HG02759 (cell line): ENCODE data around the gene SPRY4.
"Not testable (repeated sequence)": the region's sequence is repeated elsewhere in the genome, so short reads cannot be mapped to it uniquely, and the experiment has no call there.

Experiments used
- ATAC-seq: cut with Tn5 transposase; IDR thresholded peaks from one replicate; pipeline ENCODE4 v1.9.1; 2021; ENCODE audit warnings: mild to moderate bottlenecking, moderate library complexity; ENCODE audit not compliant: unreplicated experiment

Gene SPRY4

GRCh38 chr5:142264084-142264483 is 60.7 kb downstream of the SPRY4 start:
- not testable (repeated sequence) for ATAC-seq

GRCh38 chr5:142263346-142263745 is 61.5 kb downstream of the SPRY4 start:
- ATAC-seq: no peak

- ATAC-seq: no peak
These were observed 62.1 kb downstream of the SPRY4 start for GRCh38 chr5:142262683-142263082.
